ENCODE measurements around the gene BOLA1.

DNA sequence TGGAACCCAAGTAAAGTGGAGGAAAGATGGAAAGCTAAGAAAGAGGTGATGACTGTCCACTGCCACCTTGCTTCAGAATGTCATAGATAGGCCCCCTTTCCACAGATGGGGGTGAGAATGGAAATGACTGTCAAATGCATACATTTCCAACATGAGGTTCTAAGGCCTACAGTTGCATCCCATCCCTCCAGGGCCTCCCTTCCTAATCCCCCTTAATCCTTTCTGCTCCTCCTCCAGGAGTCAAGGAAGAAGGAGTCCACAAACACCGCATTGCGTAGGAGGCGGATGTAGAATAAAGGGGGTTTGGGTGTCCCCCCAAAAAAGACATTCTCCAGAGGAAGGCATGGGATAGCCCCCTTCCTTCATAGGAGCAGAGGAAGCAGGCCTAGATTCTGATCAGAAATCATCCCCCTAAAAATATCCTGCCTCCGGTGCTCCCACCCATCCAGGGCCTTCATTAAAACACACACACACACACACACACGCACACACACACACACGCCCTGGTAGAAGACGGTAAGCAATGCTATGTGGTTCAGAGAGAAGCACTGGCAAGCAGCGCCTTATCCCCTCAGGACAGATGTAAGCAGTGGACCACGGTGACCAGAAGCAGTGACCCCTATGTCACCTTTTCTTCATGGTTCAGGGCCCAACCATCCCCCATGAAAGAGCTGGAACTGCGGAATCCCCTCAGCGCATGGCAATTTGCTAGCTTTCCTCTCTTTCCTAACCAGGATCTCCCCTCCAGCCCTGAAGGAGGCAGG is 16.2 kb downstream of the BOLA1 start:
- TF ChIP-seq CTCF (IDR thresholded peaks at IDR 0.05) (no peak), POLR2A (IDR thresholded peaks at IDR 0.05) (no peak)
